ENCODE data around the gene SFTPA2.
"Not testable (repeated sequence)": the region's sequence is repeated elsewhere in the genome, so short reads cannot be mapped to it uniquely, and the experiment has no call there.

SFTPA2 gene

DNA sequence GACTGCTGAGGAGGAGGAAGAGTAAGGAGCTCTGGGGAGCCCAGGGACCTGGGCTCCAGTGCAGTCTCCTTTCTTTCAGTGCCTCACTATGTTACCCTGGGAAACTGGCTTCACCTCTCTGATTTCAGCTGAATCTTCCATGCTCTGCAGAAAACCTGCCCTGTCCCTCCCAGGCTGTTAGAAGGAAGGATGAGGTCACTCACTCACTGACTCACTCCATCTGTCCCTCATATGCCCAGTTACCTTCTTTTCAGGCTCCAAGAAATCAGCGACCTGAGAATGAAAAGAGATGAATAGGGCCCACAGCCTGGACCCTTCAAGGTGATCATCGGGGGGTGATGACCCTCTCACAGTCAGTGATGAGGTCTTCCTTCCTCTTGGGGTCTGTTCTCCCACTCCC, 481 bp downstream of the SFTPA2 start:
- DNase-seq (ENCODE audit: low spot score), result peak; percentile 90

- peak; percentile 65 for DNase-seq (ENCODE audit: low spot score)
Measured at GRCh38 chr10:79556961-79557360, 3.2 kb downstream of the SFTPA2 start.

DNA sequence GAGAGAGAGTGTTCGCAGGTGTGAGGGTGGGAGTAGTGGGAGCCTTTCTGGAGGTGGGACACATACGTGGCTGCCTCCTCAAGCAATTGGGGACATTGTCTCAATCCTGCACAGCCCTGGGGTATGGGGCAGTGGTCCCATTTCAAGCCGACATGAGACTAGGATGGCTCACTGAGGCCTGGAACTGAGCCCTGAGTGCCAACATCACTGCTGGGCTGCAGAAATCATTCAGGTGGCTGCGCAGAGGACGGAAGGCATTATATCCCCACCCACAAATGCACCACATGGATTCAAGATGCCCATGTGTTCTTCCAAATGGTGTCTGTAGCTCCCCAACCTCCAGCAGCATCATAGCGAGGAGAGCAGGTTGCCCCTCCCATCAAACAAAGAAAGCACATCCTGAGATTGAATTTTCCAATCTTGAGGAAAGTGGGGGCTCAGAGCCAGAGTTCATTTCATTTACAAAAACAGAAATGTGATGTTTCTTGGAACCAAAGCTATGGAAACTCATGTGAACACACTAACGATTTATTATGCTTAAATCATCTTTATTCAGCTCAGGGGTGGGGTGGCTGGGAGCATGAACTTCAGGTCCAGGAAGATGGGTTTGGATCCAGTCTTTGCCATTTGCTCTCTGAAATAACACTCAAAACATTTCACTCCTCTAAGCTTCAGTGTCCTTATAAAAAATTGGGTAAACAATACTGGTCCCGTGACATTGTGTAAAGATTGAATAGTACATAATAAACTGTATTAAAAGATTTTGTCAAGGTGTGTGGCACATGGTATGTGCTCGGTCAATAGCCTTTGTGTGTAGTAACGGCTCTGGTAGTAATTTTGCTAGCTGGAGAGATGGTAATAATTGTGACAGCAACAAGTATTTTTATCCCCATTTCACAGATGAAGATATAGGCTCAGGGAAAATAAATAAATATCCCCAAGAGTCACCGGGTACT, 4.6 kb downstream of the SFTPA2 start:
- no peak for DNase-seq (ENCODE audit: low spot score)

DNA sequence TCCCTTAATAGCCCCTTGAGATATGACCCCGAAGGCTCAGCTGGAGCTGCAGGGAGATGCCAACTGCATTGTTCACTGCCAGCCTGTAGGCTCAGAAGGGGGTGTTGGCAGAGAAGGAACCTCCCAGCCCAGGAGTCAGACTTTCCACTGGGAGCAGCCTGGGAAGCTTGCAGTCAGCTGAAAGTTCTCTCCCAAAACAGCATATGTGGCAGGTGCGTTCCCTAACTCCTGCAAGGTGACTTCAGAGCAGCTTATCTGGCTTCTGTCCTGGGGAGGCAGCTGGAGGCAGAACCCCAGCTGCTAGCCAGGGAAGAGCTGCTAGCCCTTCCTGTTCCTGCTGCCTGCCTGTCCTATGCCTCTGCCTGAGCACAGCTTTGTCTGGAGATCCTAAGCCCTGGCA, 8.1 kb downstream of the SFTPA2 start:
- no peak for DNase-seq (ENCODE audit: low spot score)

- no peak for DNase-seq (ENCODE audit: low spot score)
Measured at GRCh38 chr10:79547973-79548372, 12.2 kb downstream of the SFTPA2 start.

GRCh38 chr10:79547128-79547527, 13.1 kb downstream of the SFTPA2 start:
- DNase-seq (ENCODE audit: low spot score), result not testable (repeated sequence)

GRCh38 chr10:79544926-79545659, 15.1 kb downstream of the SFTPA2 start:
- peak; percentile 70 for DNase-seq (ENCODE audit: low spot score)

GRCh38 chr10:79544408-79544807, 15.8 kb downstream of the SFTPA2 start:
- not testable (repeated sequence) for DNase-seq (ENCODE audit: low spot score)

- no peak for DNase-seq (ENCODE audit: low spot score)
Measured at GRCh38 chr10:79542626-79543025, 17.6 kb downstream of the SFTPA2 start.

GRCh38 chr10:79540930-79541329, 19.3 kb downstream of the SFTPA2 start:
- not testable (repeated sequence) for DNase-seq (ENCODE audit: low spot score)

GRCh38 chr10:79538311-79538710, 21.9 kb downstream of the SFTPA2 start:
- DNase-seq (ENCODE audit: low spot score), result not testable (repeated sequence)

GRCh38 chr10:79533903-79534175, 26.4 kb downstream of the SFTPA2 start:
- DNase-seq (ENCODE audit: low spot score), result not testable (repeated sequence)

- not testable (repeated sequence) for DNase-seq (ENCODE audit: low spot score)
Measured at GRCh38 chr10:79533142-79533902, 26.9 kb downstream of the SFTPA2 start.

- DNase-seq (ENCODE audit: low spot score), result not testable (repeated sequence)
Measured at GRCh38 chr10:79528261-79528660, 31.9 kb downstream of the SFTPA2 start.

DNA sequence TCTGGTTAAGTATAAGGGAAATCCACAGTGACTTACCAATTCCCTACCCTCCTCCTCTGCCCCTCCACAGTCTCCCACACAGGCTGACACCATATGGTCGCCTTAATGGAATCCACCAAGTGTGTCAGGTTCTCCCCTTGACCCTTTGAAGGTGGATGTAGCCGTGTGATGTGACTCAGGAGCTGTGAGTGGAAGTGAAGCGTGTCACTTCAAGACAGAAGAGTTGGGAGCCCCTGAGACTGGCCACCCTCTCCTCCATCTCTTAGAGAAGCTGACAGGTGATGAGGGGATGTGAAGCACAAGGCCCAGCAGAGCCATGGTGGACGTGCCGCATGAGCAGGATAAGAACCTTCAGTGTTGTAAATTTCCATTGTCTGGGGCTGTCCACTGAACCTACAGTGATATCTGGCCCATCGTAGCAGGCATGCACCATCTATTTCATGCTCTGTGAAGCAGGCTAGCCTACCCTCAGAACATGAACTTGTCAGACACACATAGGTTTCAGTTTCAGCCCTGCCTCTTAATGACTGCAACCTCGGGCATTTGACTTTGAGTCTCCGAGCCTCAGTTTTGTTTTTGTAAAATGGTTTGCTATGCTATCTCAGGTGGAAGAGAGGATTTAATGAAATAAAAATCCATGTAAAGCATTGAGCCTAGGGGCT, 35.0 kb downstream of the SFTPA2 start:
- not testable (repeated sequence) for DNase-seq (ENCODE audit: low spot score)

DNA sequence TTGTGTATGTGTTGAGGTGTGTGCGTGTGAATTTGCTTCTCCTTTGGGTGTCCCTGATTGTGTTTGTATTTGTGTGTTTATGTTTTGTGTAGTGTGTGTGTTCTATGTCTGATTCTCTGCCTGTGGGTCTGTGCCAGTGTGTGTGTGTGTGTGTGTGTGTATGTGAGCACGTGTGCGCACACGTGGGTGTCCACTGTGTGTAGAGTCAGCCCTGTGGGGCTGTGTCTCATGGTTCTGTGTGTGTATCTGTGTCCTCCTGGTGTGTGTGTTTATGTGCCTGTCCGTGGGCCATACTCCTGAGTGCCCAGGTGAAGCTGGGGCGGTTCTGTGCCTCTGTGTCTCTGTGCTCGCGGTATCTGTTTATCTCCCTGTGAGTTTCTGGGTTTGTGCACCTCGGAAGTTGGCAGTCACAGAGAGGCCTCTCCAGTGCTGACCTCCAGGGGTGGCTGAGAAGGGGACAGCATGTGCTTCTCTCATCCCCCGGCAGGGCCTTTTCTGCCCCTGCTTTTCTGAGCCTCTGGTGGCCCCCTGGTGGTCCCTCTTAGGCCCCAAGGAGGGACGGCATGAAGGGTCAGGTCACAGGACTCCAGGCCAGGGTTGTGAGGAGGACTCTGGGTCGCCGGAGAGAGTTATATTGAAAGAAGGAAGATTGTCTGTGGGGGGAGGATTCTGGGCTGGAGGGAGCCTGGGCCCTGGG, 36.9 kb downstream of the SFTPA2 start:
- DNase-seq (ENCODE audit: low spot score), result not testable (repeated sequence)

GRCh38 chr10:79522464-79522863, 37.7 kb downstream of the SFTPA2 start:
- not testable (repeated sequence) for DNase-seq (ENCODE audit: low spot score)

GRCh38 chr10:79521751-79522150, 38.5 kb downstream of the SFTPA2 start:
- not testable (repeated sequence) for DNase-seq (ENCODE audit: low spot score)

DNA sequence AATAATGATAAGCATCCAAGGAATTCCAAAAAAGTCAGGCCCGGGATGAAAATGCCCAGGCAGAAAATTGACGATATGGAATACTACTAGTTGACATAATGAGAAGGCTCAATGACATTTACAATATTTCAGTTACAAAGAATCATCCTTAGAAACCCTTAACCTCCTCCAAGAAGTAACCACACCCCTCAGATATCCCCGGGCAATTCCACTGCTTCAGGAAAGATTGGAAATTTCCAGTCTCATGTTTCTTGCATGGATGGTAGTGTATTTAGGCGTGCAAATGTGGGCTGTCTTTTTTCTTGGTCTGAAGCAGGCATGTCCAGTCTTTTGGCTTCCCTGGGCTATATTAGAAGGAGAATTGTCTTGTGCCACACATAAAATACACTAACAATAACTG, 42.6 kb downstream of the SFTPA2 start:
- not testable (repeated sequence) for DNase-seq (ENCODE audit: low spot score)

- DNase-seq (ENCODE audit: low spot score), result not testable (repeated sequence)
Measured at GRCh38 chr10:79516532-79517205, 43.5 kb downstream of the SFTPA2 start.
